HG02840 (cell line): ENCODE data around the gene CAMK2N2.

Experiments
- ATAC-seq: cut with Tn5 transposase; IDR thresholded peaks from one replicate; pipeline ENCODE4 v1.9.1; 2021; ENCODE audit warnings: mild to moderate bottlenecking, moderate library complexity, moderate number of reproducible peaks; ENCODE audit not compliant: unreplicated experiment, low FRiP score

The CAMK2N2 gene

DNA sequence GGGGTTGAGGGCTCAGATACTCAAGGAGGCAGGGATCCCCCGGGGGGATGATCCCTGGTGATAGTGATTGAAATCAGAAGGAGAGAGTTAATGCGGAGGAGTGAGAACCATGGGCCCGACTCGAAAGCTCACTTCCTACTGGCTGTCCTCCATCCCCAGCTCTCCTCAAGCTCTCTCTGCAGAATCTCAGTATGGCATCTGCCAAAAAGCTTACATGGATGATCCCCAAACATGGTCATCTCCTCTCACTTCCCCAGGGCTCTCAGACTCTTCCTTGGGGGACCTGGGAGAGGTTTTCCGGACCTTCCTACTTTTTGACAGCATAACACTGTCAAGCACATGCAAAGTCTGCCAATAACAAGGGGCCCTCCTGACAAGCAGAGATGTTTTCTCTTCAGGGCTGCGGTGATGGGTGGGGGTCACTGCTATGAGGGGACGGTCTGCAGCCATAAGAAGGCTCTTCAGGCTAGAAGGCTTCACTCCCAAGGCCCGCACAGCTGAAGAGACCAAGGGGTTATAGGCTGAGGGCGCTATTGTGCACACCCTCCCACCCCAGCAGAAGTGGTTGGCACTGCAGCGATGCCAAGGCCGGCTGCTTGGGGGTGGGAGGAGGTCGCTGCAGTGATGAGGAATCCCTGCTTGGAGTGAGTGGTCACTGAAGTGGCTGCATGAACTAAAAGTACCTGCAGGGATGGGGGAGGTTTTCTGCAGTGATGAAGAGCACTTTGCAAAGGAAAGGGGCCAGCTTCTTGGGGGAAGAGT, 32.8 kb downstream of the CAMK2N2 start:
- no peak for ATAC-seq

- no peak for ATAC-seq
Measured at GRCh38 chr3:184227481-184227935, 33.8 kb downstream of the CAMK2N2 start.

DNA sequence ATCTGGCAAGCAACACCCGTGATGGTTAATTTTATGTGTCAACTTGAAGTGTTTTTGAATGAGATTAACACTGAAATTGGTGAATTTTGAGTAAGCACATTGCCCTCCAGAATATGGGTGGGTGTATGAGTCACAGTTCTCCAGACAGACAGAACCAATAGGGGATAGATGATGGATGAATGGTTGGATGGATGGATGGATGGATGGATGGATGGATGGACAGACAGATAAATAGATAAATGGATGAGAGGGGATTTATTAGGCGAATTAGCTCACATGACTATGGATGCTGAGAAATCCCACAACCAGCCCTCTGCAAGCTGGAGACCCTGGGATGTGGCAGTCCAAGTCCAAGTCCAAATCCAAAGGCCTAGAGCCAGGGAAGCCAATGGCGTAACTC, 37.4 kb downstream of the CAMK2N2 start:
- no peak for ATAC-seq

GRCh38 chr3:184222521-184222920, 38.8 kb downstream of the CAMK2N2 start:
- ATAC-seq: no peak

- ATAC-seq: no peak
Measured at GRCh38 chr3:184218814-184219213, 42.5 kb downstream of the CAMK2N2 start.

DNA sequence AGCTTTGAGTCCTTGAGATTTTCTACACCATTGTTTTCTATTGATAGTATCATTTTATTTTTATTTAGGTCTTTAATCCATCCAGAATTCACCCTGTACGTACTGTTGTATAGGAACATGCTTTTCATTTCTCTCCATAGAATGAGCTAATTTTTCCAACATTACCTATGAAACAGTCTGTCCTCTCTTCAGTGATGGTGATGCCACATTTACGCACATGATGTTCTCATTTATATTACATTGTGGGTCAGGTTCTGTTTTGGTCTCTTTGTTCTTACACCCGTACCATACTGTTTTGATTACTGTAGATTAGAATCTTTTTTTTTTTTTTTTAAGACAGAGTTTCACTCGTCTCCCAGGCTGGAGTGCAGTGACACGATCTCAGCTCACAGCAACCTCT, 49.6 kb downstream of the CAMK2N2 start:
- no peak for ATAC-seq

DNA sequence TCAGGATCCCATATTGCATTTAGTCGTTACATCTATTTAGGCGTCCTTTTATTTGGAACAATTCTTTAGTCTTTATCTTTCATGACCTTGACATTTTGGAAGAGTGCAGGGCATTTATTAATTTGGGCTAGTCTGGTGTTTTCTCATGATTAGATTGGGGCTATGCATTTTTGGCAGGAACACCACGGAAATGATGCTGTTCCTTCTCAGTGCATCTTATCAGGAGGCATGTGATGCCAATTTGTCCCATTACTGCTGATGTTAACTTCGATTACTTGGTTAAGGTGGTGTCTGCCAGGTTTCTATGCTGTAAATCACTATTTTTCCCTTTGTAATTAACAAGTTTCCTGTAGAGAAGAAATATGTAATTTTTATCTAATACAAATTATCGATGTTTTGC, 50.1 kb downstream of the CAMK2N2 start:
- no peak for ATAC-seq
